Measurements from ENCODE around the gene PLEKHA7.

Gene PLEKHA7

GRCh38 chr11:16813126-16813525 lies 201.1 kb downstream of the PLEKHA7 start:
- DNase-seq (ENCODE audit: extremely low read depth, low read depth) = no peak
- no peak for TF ChIP-seq CTCF (IDR thresholded peaks at IDR 0.05; ENCODE audit: low read depth, low read length)

- no peak for DNase-seq (ENCODE audit: extremely low read depth, low read depth)
- TF ChIP-seq CTCF (IDR thresholded peaks at IDR 0.05; ENCODE audit: low read depth, low read length) = no peak
Measured at GRCh38 chr11:16812274-16812673, 201.9 kb downstream of the PLEKHA7 start.

- no peak for TF ChIP-seq CTCF (IDR thresholded peaks at IDR 0.05; ENCODE audit: low read depth, low read length)
- DNase-seq (ENCODE audit: extremely low read depth, low read depth) = no peak
Measured at GRCh38 chr11:16811136-16812020, 202.8 kb downstream of the PLEKHA7 start.

- no peak for TF ChIP-seq CTCF (IDR thresholded peaks at IDR 0.05; ENCODE audit: low read depth, low read length)
- no peak for DNase-seq (ENCODE audit: extremely low read depth, low read depth)
Measured at GRCh38 chr11:16809886-16810668, 204.1 kb downstream of the PLEKHA7 start.

- DNase-seq (ENCODE audit: extremely low read depth, low read depth) = no peak
- no peak for TF ChIP-seq CTCF (IDR thresholded peaks at IDR 0.05; ENCODE audit: low read depth, low read length)
Measured at GRCh38 chr11:16807306-16807705, 206.9 kb downstream of the PLEKHA7 start.

- no peak for DNase-seq (ENCODE audit: extremely low read depth, low read depth)
- TF ChIP-seq CTCF (IDR thresholded peaks at IDR 0.05; ENCODE audit: low read depth, low read length) = no peak
Measured at GRCh38 chr11:16806791-16807190, 207.4 kb downstream of the PLEKHA7 start.

GRCh38 chr11:16805938-16806337 lies 208.3 kb downstream of the PLEKHA7 start:
- TF ChIP-seq CTCF (IDR thresholded peaks at IDR 0.05; ENCODE audit: low read depth, low read length) = no peak
- DNase-seq (ENCODE audit: extremely low read depth, low read depth) = no peak
